ENCODE measurements around the gene LARGE1.

The LARGE1 gene

DNA sequence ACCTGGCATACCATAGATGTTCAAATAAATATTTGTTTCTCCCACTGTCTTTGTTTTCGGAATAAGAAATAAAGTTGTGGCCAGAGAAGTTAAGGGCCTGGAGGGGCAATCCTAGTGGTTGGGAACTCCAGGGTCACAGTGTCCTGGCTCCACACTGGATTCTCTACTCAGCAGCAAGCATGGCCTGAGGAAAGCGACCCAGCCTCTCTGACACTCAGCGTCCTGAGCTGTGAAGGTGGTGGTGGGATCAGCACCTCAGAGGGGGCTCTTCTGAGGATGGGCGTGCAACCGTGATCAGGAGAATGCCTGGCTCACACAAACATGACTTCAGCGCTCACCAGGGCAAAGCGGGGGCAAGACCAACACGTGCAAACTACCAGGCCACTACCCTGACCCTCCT, 59.9 kb downstream of the LARGE1 start:
- TF ChIP-seq SIN3A (IDR thresholded peaks at IDR 0.05; ENCODE audit: borderline replicate concordance, insufficient read depth, low read length), result no peak
- TF ChIP-seq, protein P1, sequence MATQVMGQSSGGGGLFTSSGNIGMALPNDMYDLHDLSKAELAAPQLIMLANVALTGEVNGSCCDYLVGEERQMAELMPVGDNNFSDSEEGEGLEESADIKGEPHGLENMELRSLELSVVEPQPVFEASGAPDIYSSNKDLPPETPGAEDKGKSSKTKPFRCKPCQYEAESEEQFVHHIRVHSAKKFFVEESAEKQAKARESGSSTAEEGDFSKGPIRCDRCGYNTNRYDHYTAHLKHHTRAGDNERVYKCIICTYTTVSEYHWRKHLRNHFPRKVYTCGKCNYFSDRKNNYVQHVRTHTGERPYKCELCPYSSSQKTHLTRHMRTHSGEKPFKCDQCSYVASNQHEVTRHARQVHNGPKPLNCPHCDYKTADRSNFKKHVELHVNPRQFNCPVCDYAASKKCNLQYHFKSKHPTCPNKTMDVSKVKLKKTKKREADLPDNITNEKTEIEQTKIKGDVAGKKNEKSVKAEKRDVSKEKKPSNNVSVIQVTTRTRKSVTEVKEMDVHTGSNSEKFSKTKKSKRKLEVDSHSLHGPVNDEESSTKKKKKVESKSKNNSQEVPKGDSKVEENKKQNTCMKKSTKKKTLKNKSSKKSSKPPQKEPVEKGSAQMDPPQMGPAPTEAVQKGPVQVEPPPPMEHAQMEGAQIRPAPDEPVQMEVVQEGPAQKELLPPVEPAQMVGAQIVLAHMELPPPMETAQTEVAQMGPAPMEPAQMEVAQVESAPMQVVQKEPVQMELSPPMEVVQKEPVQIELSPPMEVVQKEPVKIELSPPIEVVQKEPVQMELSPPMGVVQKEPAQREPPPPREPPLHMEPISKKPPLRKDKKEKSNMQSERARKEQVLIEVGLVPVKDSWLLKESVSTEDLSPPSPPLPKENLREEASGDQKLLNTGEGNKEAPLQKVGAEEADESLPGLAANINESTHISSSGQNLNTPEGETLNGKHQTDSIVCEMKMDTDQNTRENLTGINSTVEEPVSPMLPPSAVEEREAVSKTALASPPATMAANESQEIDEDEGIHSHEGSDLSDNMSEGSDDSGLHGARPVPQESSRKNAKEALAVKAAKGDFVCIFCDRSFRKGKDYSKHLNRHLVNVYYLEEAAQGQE (IDR thresholded peaks at IDR 0.05; ENCODE audit: insufficient read depth in 1 of 2, low read depth in 2 of 2, low read length in 2 of 2), result no peak
- TF ChIP-seq FOXP2 (optimal IDR thresholded peaks at IDR 0.05; ENCODE audit: borderline replicate concordance, extremely low read depth, extremely low read length, insufficient read depth), result no peak
- TF ChIP-seq TAF1 (IDR thresholded peaks at IDR 0.05; ENCODE audit: borderline replicate concordance, insufficient read depth, low read length), result no peak
- TF ChIP-seq POLR2AphosphoS5 (IDR thresholded peaks at IDR 0.05; ENCODE audit: low read depth, low read length), result no peak

DNA sequence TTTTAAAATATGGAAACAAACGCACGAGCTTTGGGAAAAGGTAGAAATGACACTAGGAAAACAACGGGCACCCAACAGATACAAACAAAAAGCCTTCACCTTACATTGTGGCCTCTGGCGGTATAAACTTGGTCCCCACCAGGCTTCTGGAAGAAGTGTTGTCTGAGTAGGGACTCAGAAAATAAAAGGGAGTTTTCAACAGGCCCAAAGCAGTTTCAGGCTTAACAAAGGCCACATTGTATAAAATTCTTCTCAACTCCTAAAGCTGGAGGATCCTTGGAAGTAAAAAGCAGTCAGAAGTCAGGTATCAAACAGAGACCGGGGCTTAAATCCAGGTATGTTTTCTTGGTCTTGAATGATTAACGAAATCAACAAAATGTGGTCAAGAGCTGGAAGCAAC, 61.0 kb downstream of the LARGE1 start:
- TF ChIP-seq, protein P1 (IDR thresholded peaks at IDR 0.05; ENCODE audit: insufficient read depth in 1 of 2, low read depth in 2 of 2, low read length in 2 of 2), result no peak
- no peak for TF ChIP-seq TAF1 (IDR thresholded peaks at IDR 0.05; ENCODE audit: borderline replicate concordance, insufficient read depth, low read length)
- no peak for TF ChIP-seq POLR2AphosphoS5 (IDR thresholded peaks at IDR 0.05; ENCODE audit: low read depth, low read length)
- TF ChIP-seq FOXP2 (optimal IDR thresholded peaks at IDR 0.05; ENCODE audit: borderline replicate concordance, extremely low read depth, extremely low read length, insufficient read depth), result no peak
- TF ChIP-seq SIN3A (IDR thresholded peaks at IDR 0.05; ENCODE audit: borderline replicate concordance, insufficient read depth, low read length), result no peak

DNA sequence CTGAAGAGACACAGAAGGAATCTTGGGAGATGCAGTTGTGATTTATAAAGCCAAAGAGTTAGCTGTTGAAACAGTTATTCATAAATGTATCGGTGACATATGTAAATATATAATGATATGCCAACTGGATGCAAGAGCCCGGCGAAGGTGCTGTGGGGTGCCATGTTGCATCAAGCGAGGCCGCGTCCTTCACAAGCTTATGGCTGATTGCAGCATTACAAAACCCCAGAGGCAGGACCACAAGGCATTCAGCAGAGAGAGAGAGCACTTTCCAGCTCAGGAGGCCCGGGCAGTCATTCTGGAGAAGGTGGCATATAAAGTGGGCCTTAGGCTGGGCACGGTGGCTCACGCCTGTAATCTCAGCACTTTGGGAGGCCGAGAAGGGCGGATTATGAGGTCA, 65.6 kb downstream of the LARGE1 start:
- TF ChIP-seq TAF1 (IDR thresholded peaks at IDR 0.05; ENCODE audit: borderline replicate concordance, insufficient read depth, low read length), result no peak
- TF ChIP-seq POLR2AphosphoS5 (IDR thresholded peaks at IDR 0.05; ENCODE audit: low read depth, low read length), result no peak
- no peak for TF ChIP-seq SIN3A (IDR thresholded peaks at IDR 0.05; ENCODE audit: borderline replicate concordance, insufficient read depth, low read length)
- TF ChIP-seq, protein P1 (IDR thresholded peaks at IDR 0.05; ENCODE audit: insufficient read depth in 1 of 2, low read depth in 2 of 2, low read length in 2 of 2), result no peak
- TF ChIP-seq FOXP2 (optimal IDR thresholded peaks at IDR 0.05; ENCODE audit: borderline replicate concordance, extremely low read depth, extremely low read length, insufficient read depth), result no peak

DNA sequence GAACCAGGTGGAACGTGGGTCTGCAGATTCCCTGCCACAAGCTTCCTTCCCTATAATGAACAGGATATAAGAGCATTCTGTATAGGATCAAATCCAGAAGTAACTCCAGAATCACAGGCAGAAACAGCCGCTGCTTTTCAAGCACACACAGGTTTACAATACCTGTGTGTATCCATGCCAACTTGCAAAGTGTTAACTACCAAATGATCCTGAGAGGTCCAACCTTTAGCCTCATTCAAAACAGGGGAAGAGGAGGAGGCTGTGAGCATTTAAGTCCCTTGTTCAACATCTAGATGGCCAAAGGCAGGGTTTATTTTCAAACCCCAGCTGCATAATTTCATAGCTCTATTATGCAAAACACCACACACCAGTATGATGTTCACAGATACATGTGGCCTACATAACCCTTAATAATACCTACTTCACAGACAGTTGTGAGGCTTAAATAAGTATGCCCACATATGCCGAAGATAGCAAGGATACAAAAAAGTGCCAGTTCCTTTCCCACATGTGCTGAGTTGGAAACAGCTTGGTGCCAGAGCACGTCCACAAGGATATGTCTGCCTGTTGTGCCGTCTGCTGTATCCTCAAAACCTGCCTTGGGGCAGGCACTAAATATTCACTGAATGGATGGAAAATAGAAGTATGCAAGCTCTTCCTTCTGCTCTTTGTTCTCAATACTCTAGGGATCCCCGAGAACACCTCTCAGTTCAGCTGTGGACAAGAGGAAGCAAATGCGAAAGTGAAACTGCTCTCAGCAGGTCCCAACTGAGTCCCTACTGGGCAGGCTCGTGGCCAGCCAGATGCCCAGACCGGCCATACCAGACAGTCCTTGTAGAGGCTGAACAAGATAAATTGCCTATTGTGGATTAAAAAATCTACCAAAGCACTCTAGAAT, 66.8 kb downstream of the LARGE1 start:
- TF ChIP-seq SIN3A (IDR thresholded peaks at IDR 0.05; ENCODE audit: borderline replicate concordance, insufficient read depth, low read length) (no peak), FOXP2 (optimal IDR thresholded peaks at IDR 0.05; ENCODE audit: borderline replicate concordance, extremely low read depth, extremely low read length, insufficient read depth) (no peak), TAF1 (IDR thresholded peaks at IDR 0.05; ENCODE audit: borderline replicate concordance, insufficient read depth, low read length) (no peak), POLR2AphosphoS5 (IDR thresholded peaks at IDR 0.05; ENCODE audit: low read depth, low read length) (no peak)
- TF ChIP-seq, protein P1 (IDR thresholded peaks at IDR 0.05; ENCODE audit: insufficient read depth in 1 of 2, low read depth in 2 of 2, low read length in 2 of 2), result no peak
